ENCODE measurements around the gene NRSN2.

The NRSN2 gene

DNA sequence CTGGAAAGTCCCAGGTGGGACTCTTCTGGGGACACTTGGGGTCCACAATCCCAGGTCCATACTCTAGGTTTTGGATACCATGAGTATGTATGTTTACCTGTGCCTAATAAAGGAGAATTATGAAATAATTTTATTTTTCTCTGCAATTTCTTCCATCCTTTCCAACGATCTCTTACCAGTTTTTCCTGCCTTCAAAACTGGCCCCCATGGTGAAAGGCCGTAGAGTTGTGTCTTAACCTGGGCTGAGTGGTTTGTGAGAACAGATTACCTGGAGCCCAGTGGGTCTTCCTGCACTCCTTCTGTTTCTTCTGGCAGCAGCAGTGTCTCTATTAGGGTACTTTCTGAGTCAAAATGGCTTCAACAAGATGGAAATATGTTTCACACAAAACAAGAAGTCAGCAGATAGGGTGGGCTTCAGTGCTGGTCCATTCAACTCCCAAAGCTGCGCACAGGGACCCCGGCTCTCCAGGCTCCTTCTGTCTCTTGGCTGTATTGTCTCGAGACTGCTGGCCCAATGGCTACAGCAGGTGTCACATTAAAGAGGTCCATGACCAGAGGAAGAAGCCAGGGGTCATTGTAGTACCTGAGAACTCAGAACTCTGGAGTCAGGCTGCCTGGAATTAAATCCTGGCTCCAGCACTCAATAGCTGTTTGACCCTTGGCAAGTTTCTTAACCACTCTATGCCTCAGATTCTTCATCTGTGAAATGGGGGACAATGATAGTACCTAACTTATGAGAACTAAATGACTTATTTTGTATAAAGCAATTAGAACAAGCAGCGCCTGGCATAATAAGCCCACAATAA, 50.7 kb downstream of the NRSN2 start:
- DNase-seq (ENCODE audit: low read depth) = no peak

DNA sequence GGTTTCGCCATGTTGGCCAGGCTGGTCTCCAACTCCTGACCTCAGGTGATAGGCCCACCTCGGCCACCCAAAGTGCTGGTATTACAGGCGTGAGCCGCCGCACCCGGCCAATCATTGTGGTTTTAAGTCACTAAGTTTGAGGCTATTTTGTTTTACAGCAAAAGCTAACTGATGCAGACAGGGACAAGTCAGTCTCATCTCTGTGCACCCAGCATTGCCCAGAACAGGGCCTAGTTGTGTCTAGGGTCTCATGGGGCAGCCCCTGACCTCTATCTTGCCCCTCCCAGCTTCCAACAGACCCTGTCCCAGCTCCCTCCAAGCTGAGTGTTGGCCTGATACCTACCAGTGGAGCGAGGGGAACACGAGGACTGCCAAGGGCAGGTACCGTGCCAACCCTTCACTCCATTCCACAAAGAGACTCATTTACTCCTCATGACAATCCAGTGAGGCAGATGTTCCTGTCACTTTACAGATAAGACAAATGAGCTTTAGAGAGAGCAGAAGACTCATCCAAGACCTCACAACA, 52.3 kb downstream of the NRSN2 start:
- DNase-seq (ENCODE audit: low read depth) = no peak

DNA sequence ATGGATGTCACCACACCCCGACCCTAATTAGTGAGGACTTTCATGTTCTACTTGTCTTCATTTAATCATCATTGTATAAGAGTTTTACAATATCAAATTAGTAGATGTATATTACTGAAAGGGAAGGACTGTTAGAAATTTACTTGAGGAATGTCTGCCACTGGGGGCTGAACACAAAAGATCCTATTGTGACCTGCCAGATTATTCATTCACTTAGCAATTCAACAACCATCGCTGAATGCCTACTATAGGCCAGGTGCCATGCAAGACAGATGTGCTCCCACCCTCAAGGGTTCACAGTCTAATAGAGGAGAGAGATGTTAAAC, 53.2 kb downstream of the NRSN2 start:
- DNase-seq (ENCODE audit: low read depth) = no peak

DNA sequence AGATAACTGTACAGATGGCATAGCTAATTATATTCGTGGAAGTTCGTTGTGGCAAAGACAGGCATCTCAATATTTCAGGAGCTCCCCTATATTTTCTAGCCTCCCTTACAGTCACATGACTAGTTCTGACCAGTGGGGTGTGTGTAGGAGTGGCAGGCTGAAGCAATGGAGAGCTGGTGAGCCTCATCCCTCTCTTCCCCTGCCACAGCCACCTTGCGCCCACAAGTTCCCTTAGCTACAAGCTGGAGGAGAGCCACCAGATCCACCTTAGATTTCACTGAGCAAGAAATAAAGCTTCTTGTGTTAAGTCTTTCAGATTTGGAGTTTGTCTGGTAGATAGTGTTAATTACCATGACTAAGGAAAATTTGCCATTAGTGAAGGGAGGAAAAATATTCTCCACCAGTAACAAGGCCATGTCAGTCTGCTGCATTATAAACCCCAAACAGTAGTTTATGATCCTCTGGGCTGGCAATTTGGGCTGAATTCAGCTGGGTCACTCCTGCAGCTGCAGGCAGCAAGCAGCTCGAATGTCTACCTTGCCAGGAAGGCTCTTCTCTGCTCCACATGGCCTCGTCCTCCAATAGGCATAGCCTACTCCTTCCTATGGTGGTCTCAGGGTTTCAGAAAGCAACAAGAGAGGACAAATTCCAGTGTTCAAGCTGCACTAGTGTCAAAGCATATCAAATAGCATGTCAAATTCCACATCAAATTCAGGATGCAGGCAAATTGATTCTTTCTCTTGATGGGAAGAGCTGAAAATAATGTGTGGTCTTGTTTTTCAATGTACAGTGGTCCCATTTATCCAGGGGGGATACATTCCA, 53.8 kb downstream of the NRSN2 start:
- DNase-seq (ENCODE audit: low read depth) = no peak

DNA sequence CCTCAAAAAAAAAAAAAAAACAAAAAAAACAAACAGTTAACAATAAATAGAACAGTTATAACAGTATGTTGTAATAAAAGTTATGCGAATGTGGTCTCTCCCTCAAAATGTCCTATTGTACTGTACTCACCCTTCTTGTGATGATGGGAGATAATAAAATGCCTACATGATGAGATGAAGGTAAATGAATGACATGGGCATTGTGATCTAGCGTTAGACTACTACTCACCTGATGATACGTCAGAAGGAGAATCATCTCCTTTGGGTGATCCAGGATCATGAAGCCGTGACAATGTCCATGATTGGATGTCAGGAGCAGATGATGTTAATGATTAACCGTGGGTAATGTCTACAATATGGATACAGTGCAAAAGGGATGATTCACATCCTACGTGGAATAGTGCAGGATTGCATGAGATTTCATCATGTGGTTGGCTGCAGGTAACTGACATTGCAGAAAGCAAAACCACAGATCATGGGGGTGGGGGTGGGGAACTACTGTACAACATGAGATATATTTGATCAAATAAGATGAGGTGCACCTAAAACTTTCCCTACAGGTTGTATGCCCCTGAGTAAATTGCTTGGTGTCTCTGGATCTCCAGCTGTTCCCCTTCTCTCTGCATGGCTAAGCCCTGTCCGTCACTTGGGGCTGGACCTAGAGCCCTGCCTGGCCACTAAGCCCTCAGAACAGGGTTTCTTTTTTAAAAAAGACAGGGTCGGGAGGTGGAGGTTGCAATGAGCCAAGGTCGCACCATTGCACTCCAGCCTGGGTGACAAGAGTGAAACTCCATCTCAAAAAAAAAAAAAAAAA, 55.0 kb downstream of the NRSN2 start:
- DNase-seq (ENCODE audit: low read depth) = no peak

DNA sequence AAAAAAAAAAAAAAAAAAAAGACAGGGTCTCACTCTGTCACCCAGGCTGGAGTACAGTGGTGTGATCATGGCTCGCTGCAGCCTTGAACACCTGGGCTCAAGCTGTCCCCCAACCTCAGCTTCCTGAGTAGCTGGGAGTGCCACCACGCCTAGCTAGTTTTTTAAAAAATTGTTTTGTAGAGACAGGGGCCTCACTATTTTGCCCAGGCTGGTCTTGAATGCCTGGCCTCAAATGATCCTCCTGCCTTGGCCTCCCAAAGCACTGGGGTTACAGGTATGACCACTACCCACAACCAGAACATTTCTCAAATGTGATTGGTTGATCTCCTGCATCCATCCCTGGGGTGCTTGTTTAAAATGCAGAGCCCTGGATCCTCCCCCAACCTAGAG, 55.6 kb downstream of the NRSN2 start:
- DNase-seq (ENCODE audit: low read depth) = no peak

DNA sequence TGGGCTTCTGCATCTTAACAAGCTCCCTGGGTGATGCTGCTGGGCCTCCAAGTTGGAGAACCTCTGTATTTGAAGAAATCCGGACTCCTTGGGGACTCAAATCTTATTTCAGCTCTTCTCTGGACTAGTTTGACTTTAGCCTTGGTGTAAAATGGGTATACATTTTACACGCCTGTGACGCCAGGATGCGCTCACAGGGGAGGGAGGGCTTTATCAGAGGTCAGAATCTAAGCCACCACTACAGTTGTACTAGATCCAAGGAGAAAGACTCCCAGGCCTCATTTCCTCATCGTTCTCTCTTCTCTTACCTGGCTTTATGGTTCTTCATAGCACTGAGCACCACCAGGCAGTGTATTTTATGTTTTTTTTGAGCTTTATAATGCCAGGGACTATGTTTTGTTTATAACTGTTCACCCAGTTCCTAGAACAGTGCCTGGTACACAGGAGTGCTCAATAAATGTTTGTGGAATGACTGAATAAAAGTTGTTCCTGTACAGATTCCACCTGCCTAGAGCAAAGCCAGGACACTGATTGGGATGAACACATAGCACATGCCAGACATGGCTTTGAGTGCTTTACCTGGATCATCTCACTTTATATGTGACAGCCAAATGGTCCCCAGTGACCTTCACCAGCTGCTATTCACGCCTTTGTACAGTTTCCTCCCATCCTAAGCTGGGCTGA, 56.1 kb downstream of the NRSN2 start:
- no peak for DNase-seq (ENCODE audit: low read depth)

DNA sequence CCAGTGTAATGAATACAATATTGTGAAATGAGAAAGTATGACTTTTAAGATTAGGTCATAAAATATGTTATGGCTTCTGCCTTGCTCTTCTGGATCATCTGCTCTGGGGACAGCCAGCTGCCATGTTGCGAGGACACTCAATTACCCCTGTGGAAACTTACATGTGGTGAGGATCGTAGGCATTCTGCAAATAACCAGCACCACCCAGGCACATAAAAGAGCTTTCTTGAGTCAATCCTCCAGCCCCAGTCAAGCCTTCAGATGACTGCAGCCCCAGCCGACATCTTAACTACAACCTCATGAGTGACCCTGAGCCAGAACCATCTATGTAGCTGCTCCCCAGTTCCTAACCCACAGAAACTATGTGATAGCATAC, 56.7 kb downstream of the NRSN2 start:
- DNase-seq (ENCODE audit: low read depth) = no peak

DNA sequence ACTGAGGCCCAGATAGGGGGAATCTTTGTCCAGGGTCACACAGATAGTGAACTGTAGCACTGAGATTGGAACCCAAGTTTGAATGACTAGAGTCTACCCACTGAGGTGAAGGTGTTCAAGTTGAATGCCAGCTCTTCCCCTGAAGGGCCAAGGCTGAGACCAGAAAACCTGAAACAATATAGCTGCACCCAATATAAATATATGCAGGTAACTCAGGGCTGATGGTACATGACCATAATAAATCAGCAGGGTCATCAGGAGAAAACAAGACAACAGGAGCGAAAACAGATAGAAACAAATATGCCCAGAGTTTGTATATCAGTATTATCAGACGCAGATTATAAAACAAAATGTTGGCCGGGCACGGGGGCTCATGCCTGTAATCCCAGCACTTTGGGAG, 57.2 kb downstream of the NRSN2 start:
- DNase-seq (ENCODE audit: low read depth) = no peak
